Fibroblast of skin of right quadriceps (primary cell): ENCODE data around the gene HEPACAM2.

Experiments
- DNase-seq: peaks from one replicate; pipeline ENCODE4 v3.0.0-alpha.2; 2013

The HEPACAM2 gene

GRCh38 chr7:93202594-93203250 is 23.5 kb downstream of the HEPACAM2 start:
- no peak for DNase-seq

GRCh38 chr7:93198472-93198871 is 27.8 kb downstream of the HEPACAM2 start:
- no peak for DNase-seq

GRCh38 chr7:93196336-93196735 is 29.9 kb downstream of the HEPACAM2 start:
- no peak for DNase-seq

GRCh38 chr7:93194386-93194785 is 31.9 kb downstream of the HEPACAM2 start:
- DNase-seq = peak; percentile 10

DNA sequence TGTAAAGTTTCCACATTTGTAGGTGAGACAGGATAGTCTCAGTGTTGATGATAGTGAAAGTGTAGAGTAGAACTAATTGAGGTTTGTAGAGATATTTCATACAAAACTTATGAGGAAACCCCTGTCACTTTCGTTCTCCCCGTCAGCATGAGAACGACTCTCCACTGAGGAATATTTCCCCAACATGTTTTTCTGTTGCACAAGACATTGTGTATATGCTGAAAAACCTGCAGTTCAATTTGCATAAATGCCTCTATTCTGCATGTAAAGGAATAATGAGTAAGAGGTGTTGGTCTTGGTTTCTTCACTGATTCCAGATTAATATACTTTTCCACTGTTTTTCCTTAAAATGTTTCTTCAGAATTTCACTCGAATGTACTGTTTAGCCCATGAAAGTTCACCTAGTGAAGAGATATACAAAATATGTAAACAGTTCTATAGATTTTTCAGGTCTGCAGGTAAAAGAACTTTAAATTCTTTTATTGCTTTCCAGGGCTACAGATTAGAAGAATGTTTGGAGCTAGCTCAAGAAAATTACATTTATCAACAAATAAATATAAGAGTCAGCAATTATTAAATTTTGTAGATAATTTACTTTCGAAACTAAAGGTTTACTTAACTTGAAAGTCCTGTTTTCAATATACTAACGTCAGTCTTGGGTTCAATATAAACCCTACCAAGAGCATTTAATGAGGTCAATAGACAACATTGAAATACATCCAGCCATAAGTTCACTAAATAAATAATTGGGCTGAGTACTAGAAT is 37.2 kb downstream of the HEPACAM2 start:
- no peak for DNase-seq

- DNase-seq = peak; percentile 8
Measured at GRCh38 chr7:93185303-93186027, 40.8 kb downstream of the HEPACAM2 start.

DNA sequence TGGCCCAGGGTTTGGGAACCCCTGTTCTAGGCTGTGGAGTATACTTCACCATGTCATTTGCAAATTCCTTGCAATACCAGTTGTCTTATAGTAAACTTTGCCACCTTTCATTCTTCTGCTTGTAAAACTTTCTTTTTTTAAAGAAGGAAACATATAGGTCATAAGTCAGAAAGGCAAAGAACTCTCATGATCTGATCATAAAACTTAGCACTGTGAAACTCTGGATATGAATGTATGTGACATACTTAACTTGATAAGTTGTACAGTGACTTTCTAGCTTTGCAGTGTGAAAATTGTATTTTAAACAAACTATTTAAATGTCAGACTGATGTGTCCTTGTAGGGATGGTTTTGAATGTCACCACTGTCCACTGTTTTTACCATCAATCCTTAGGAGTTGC is 47.1 kb downstream of the HEPACAM2 start:
- no peak for DNase-seq

GRCh38 chr7:93178213-93178612 is 48.1 kb downstream of the HEPACAM2 start:
- DNase-seq = no peak

DNA sequence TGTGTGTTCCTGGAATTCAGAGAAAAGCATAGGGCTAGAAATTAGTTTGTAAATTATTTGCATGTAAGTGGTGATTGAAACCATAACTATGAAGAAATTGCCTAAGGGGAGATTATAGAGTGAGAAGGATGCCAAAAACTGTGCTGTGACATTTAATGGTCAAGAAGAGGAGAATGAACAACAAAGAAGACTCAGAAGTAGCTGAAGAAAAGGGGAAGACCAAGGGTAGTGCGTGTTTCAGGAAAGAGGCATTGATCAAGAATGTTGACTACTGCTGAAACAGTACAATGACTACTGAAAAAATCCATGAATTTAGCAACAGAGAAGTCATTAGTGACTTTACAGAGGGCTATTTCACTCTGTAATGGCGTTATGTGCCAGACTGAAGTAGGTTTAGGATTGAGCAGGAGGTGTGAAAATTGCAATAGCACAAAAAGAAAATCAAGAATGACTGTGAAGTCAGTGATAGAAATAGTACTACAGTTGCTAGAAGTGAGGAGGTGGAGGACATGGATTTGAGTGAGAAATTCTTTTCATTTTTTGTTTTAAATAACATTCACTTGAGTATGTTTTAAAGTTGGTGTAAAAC is 49.2 kb downstream of the HEPACAM2 start:
- no peak for DNase-seq

GRCh38 chr7:93175219-93175618 is 51.0 kb downstream of the HEPACAM2 start:
- no peak for DNase-seq

- DNase-seq = no peak
Measured at GRCh38 chr7:93172683-93173082, 53.6 kb downstream of the HEPACAM2 start.

DNA sequence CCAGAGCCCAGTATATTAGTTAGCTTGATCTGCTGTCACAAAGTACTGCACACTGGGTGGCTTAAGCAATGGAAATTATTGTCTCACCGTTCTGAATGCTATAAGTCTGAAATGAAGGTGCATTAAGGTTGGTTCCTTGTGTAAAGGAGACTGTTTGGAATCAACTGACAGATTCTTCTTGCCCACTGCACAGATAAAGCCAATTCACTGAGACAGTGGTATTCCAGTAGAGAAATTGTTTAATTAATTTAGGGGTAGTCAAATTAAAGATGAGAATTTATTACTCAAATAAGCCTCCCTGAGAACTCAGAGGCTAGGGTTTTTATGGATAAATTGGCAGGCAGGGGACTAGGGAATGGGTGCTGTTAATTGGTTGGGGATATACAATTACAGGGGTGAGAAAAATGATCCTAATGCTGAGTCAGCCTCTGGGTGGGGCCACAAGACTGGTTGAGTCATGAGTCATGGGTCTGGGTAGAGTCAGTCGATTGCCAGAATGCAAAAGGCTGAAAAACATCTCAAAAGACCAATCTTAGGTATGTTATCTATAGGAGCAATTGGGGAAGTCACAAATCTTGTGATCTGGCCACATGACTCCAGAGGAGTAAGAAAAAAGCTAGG is 54.6 kb downstream of the HEPACAM2 start:
- no peak for DNase-seq

DNA sequence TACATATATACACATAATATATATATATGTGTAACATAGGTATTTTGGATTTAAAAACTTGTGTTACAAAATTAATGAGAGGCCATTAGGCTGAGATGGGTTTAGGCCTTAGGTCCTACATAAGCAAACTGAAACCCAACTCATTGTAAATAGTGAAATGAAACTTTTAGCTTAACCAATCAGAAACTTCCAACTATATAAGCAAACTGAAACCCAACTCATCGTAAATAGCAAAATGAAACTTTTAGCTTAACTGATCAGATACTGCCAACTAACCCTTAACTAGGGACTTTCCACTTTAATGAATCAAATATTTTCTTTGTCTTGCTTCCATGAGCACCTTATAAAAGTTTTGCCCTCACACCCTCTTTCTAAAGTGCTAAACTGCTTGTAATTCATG is 60.8 kb downstream of the HEPACAM2 start:
- no peak for DNase-seq

GRCh38 chr7:93164766-93165165 is 61.5 kb downstream of the HEPACAM2 start:
- DNase-seq = no peak

DNA sequence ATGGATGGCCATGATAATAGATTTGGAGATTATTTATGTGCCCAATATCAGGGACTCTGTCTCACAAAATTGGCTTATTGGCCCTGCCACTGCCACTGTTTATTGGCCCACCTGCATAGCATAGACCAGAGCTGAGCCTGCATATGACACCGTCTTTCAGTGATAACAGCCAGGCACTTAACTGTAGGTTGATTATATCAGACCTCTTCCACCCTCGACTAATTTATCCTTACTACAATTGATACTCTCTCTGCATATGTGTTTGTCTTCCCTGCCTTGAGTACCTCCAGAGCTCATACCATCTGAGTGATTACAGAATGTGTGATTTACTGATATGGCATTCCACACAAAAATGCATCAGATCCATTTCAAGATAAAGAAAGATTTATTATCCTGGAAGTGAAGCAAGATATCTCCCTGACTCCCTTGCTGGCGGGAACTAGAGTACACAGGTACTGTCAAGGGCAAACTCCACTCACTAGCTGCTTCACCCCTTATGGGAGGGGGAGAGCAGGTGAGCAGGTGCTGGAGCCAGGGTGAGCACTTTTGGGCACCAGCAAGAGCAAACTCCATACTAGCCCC is 65.0 kb downstream of the HEPACAM2 start:
- DNase-seq = no peak

- peak; percentile 8 for DNase-seq
Measured at GRCh38 chr7:93160410-93160809, 65.9 kb downstream of the HEPACAM2 start.

GRCh38 chr7:93159490-93159889 is 66.8 kb downstream of the HEPACAM2 start:
- no peak for DNase-seq

DNA sequence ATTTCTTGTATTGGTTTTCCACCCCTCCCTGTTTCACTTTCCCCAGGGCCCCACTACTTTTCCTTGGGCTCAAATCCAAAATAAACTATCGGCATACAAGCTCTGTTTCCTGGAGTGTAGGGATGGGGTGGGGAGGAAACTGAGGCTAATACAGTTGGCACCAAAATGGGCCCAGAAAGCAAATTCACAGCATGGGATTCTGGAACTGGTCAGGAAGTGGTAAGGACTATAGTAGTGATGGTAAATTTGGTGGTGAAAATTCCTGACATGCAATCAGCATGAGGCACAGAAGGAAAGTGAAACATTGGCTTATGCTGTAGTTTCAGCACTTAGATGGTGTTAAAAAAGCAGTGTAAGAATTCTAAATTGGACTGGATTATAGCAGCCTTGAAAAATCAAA is 69.4 kb downstream of the HEPACAM2 start:
- peak; percentile 38 for DNase-seq

- peak; percentile 57 for DNase-seq
Measured at GRCh38 chr7:93150200-93150835, 76.0 kb downstream of the HEPACAM2 start.

GRCh38 chr7:93148727-93149126 is 77.5 kb downstream of the HEPACAM2 start:
- no peak for DNase-seq

DNA sequence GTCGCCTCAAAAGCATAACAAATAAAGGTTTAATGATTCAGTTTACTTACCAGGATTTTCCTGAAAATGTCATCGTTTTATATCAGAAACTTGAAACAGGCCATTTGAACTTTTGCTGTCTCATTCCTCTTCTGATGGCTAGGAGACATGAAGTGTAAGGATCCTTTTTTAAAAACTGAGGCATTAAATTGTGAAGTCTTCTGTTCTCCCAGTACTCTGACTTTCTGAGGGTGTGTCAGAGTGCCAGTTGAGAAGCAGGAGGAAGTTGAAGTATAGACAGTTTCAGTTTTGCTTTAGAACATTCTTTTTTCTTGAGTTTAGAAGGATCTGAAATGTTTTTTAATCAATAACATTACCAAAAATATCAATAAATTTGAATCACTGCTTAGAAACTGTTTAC is 78.1 kb downstream of the HEPACAM2 start, which contains the start of gene SAMD9L:
Gene SAMD9L (minus strand): TSS at position 242 of the 400 bp plus-strand sequence. CDS start 12,414 bp downstream, outside the sequence.
- DNase-seq = no peak

DNA sequence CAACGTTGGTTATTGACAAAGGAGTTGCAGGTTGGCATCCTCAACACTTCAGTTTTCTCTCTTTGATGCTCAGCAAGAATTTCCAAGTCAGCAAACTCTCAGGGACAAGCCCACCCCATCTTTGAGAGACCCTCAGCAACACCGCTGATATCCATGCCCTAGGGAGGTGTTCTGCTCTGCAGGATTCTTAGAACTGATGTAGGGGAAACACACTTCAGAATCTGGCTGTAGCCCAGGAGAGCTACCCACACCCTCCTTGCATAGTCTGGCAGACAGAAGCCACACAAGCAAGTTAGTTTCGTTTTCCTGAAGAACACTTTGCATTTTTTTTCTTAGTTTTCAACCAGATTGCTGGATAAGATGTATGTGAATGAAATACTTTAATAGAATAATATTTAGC is 78.9 kb downstream of the HEPACAM2 start:
- DNase-seq = peak; percentile 43
